ENCODE results near the gene GPR101.

GPR101 gene, protein sequence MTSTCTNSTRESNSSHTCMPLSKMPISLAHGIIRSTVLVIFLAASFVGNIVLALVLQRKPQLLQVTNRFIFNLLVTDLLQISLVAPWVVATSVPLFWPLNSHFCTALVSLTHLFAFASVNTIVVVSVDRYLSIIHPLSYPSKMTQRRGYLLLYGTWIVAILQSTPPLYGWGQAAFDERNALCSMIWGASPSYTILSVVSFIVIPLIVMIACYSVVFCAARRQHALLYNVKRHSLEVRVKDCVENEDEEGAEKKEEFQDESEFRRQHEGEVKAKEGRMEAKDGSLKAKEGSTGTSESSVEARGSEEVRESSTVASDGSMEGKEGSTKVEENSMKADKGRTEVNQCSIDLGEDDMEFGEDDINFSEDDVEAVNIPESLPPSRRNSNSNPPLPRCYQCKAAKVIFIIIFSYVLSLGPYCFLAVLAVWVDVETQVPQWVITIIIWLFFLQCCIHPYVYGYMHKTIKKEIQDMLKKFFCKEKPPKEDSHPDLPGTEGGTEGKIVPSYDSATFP

GRCh38 chrX:137033774-137034507, at the start of gene GPR101:
Gene GPR101 (minus strand): TSS chrX:137033995. CDS start chrX:137031674, 2,321 bp downstream.
- no peak for DNase-seq

GRCh38 chrX:137081239-137081638, 47.4 kb upstream of the GPR101 start:
- no peak for DNase-seq

- DNase-seq = no peak
Observed at GRCh38 chrX:137072396-137072795, 38.6 kb upstream of the GPR101 start.

DNA sequence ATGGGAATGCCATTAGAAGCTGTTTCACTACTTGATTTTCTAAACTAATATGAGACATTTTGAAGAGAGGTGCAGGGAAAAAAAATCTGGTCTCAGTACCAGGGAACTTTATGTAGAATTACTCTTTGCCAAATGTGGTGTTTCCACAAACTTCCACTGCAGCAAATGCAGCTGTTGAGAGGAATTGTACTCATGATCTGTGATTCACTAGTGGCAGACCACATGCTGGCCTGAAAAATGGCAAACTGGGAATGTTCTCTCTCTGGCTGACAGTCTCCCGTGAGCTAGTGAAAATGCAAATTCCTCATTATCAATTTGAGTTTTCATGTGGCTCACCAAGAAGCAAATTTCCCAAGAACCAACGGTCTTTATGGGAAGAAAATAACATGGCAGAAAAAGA, 37.8 kb upstream of the GPR101 start:
- no peak for DNase-seq

- DNase-seq = no peak
Observed at GRCh38 chrX:137067147-137067546, 33.4 kb upstream of the GPR101 start.

GRCh38 chrX:137062915-137063617, 29.3 kb upstream of the GPR101 start:
- DNase-seq = no peak

- DNase-seq = no peak
Observed at GRCh38 chrX:137058339-137059127, 24.7 kb upstream of the GPR101 start.

DNA sequence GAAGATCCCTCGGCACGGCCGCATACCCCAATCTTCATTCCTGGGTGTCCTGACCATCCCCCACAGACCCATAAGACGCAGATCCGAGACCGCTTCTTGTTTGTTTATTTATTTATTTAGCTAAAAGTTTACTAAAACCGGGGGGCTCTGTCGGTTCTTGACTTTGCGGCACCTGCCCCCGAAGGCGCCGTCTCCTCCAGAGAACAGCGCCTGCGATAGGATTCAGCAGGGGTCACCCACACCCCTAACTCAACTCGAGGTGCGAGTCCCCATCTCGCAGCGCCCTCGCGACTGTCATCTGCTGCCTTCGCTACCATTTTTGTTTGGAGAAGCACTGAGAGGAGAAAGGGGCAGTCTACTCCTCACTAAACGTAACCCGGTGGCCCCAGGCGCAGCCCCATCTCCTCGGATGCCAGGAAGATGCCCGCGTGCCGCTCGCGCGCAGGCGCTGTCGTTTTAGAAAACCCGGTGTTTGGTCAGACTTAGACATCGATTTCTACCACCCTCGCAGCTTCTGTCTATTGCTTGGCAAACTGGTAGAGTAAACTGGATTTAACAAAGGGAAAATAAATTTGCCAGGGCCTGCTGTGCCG, 18.9 kb upstream of the GPR101 start:
- DNase-seq = no peak

GRCh38 chrX:137051978-137052642, 18.3 kb upstream of the GPR101 start:
- DNase-seq = peak; percentile 25

DNA sequence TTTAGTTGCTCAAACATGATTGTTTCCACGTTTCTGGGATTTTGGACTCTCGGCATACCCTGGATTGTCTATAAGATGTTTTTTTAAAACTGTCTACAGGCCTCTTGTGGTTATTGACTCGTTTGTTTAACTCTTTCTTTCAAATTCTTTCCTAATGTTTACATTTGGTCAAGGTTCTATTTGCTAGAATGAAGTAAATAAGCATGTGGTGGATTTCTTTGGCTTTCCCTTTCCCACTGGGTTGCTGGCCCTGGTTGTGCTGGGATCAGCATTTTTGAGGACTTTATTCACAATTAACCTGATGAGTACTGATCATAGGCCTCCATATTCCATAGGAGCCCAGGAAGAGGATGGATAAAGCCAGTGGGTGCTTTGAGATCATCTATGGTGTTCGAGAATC, 11.1 kb upstream of the GPR101 start:
- DNase-seq = no peak

DNA sequence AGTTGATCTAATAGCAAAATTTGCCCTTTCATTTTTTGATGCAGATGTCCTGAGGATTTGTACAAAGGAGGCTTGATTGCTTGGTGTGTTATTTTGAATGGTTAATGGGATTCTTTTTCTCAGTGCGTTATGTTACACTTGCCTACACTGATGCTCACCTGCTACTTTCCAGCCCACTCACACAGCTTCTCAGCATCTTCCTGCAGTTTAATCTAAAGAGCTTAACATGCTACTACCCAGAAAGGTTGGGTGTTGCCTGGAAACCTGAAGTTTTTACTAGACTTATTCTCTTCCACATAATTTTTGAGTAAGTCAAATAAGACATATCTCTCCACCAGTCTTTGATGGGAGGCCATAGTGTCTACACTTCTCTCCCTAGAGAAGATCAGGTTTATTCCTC, 9.9 kb upstream of the GPR101 start:
- no peak for DNase-seq

GRCh38 chrX:137041329-137041728, 7.5 kb upstream of the GPR101 start:
- no peak for DNase-seq

GRCh38 chrX:137040113-137040794, 6.5 kb upstream of the GPR101 start:
- no peak for DNase-seq

DNA sequence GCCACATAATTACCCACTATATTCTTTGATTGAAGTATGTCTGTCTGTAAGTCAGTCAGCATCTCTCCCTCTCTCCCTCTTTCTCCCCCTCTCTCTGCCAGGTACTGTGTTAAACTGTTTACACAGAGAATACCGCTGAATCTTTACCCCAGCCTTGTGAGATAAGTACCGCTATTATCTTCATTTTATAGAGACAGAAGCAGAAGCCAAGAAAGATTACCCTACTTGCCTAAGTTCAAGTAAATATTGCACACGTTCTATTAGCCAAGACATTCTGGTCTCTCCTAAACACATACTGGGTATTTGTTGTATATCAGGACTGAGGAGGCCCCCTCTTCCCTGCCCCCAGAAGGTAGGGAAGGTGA, 695 bp upstream of the GPR101 start:
- no peak for DNase-seq

DNA sequence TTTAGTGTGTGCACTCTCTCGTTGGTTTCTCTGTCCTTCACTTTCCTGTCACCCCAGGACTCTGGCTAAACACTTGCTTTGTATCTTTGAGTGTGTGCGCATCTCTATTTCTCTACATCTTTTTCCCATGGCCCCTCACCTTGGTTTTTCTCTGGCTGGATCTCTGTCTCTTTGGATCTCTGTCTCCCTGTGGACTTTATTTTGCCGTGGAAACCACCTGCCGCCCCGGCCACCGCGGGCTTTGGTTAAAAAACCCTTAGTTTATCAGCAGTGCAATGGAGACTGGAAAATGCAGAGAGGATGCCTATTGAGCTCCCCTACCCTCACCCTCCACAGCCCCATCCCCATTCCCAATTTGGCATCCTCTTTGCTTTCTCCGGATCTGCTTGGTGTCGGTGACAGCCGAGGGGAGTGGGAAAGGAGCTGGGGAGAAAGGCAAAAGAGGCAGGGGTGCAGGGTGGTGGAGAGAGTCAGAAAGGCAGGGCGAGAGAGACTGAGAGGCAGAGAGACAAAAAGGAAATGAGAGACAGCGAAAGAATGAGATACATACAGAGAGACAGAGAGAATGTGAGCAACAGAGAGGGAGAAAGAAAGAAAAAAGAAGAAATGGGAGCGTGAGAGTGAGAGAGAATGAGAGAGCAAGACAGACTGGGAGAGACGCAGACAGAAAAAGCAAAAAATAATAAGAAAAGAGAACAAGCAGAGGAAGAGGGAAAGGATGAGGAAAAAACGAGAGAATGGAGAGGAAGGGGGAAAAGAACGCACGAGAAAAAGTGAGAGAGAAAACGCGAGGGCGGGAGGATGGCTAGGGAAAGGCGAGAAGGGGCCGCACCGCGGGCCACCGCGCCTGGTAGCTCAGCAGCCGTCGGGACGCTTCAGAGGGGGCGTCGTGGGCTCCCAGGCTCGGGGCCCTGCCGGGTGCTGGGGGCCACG, 688 bp downstream of the GPR101 start:
- DNase-seq = no peak

GRCh38 chrX:137032341-137032694, 1.5 kb downstream of the GPR101 start:
- no peak for DNase-seq

DNA sequence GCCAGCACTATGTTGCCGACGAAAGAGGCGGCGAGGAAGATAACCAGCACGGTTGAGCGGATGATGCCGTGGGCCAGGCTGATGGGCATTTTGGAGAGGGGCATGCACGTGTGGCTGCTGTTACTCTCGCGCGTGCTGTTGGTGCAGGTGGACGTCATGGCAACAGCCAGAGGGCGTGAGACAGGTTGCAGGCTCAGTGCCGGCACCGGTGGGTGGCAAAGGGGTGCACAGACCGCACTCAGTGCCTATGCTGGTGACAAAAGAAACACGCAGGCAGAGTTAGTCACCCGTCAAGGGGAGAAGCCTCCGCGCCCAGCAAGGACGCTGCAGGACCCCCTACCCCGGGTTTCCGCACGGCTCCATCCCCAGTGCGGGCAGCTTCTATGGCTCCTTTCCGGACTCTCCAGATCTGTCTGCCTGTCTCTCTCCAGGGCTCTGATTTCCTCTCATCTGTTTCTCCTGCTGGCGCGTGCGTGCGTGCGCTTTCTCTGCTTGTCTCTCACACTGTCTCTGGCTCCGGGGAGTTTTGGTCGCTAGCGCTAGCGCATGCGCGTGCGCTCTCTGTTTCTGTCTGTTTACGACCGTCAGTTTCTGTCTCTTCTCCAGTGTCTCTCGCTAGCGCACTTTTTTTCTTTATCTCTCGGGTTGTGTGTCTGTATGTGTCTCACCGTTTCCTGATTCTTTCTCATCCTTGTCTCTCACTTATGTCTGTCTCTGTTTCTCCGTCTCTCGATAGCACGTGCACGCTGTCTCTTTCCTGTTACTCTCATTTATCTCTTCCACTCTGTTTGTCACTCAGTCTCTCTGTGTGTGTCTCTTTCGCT, 2.1 kb downstream of the GPR101 start:
- peak; percentile 48 for DNase-seq

DNA sequence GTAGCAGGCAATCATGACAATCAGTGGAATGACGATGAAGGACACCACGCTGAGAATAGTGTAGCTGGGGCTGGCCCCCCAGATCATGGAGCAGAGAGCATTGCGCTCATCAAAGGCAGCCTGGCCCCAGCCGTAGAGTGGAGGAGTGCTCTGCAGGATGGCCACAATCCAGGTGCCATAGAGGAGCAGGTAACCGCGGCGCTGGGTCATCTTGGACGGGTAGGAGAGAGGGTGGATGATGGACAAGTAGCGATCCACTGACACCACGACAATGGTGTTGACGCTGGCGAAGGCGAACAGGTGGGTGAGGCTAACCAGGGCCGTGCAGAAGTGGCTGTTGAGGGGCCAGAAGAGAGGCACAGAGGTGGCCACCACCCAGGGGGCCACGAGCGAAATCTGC, 2.8 kb downstream of the GPR101 start:
- DNase-seq = no peak

DNA sequence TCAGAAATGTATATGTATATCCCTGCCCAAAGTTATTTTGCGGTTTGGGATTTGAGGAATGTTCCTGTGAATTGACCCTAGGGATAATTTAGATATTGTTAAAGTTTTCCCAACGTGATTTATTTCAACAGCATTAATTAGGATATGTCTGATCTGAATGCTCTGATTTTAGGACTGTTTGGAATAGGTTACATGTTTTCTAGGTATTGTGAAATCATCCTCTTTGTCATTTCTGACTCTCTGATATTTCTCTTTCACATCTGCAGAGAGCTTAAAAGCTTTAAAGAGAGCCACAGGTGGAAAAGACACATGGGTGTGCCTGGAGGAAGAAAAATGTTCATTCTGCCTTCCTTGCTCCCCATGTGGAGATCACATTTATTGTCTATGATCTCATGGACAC, 5.1 kb downstream of the GPR101 start:
- no peak for DNase-seq

Data from kidney glomerular epithelial cell (primary cell).